Adipocyte (in vitro differentiated cells): Measurements from ENCODE around the gene KLF6.

ENCODE experiments used
- DNase-seq: peaks from one replicate; pipeline ENCODE4 v3.0.0-alpha.2; 2015; ENCODE audit warnings: low read depth
- H3K27me3 ChIP-seq: replicated peaks from 2 replicates; pipeline ENCODE4 v1.7.0; 2013; ENCODE audit warnings: mild to moderate bottlenecking, low read length, moderate library complexity; ENCODE audit not compliant: control insufficient read depth, insufficient read depth
- H3K36me3 ChIP-seq: 2 replicates; pipeline ENCODE4 v1.7.0; 2013; ENCODE audit warnings: low read length, mild to moderate bottlenecking, moderate library complexity; ENCODE audit not compliant: control insufficient read depth, insufficient read depth, severe bottlenecking
- H3K4me1 ChIP-seq: 2 replicates; pipeline ENCODE4 v1.7.0; 2013; ENCODE audit warnings: mild to moderate bottlenecking, low read length, moderate library complexity; ENCODE audit not compliant: control insufficient read depth, insufficient read depth
- H3K4me3 ChIP-seq: 2 replicates; pipeline ENCODE4 v1.7.0; 2013; ENCODE audit warnings: mild to moderate bottlenecking, low read length, moderate library complexity
- H3K9ac ChIP-seq: 2 replicates; pipeline ENCODE4 v1.7.0; 2013; ENCODE audit warnings: mild to moderate bottlenecking, low read length, moderate library complexity
- H3K9me3 ChIP-seq: 2 replicates; pipeline ENCODE4 v1.7.0; 2013; ENCODE audit warnings: mild to moderate bottlenecking, low read length, moderate library complexity; ENCODE audit not compliant: control insufficient read depth

Gene KLF6

GRCh38 chr10:3797750-3798149 lies 12.7 kb upstream of the KLF6 start:
- no peak overlapping the region for H3K4me3 ChIP-seq
- peaks cover 14% of the 10 kb centered on the region for H3K9me3 ChIP-seq
- H3K27me3 ChIP-seq, result no peaks in the 10 kb centered on the region
- no peaks in the 10 kb centered on the region for H3K4me1 ChIP-seq
- no peaks in the 10 kb centered on the region for H3K36me3 ChIP-seq
- no peak overlapping the region for H3K9ac ChIP-seq
- no peak for DNase-seq

- Histone ChIP-seq H3K4me3 (no peak overlapping the region), H3K4me1 (no peaks in the 10 kb centered on the region), H3K9ac (no peak overlapping the region), H3K9me3 (peaks cover 21% of the 10 kb centered on the region), H3K27me3 (no peaks in the 10 kb centered on the region), H3K36me3 (no peaks in the 10 kb centered on the region)
- no peak for DNase-seq
These were observed 8.5 kb upstream of the KLF6 start for GRCh38 chr10:3793553-3793952.

GRCh38 chr10:3792710-3793219 lies 7.8 kb upstream of the KLF6 start:
- no peak overlapping the region for H3K4me3 ChIP-seq
- H3K9me3 ChIP-seq, result peaks cover 21% of the 10 kb centered on the region
- no peak for DNase-seq
- H3K9ac ChIP-seq, result no peak overlapping the region
- no peaks in the 10 kb centered on the region for H3K36me3 ChIP-seq
- no peaks in the 10 kb centered on the region for H3K4me1 ChIP-seq
- H3K27me3 ChIP-seq, result no peaks in the 10 kb centered on the region

GRCh38 chr10:3791974-3792633 lies 7.1 kb upstream of the KLF6 start:
- Histone ChIP-seq H3K9ac (no peak overlapping the region), H3K4me1 (no peaks in the 10 kb centered on the region), H3K27me3 (no peaks in the 10 kb centered on the region), H3K9me3 (peaks cover 21% of the 10 kb centered on the region), H3K4me3 (no peak overlapping the region), H3K36me3 (no peaks in the 10 kb centered on the region)
- DNase-seq, result no peak

GRCh38 chr10:3790858-3791257 lies 5.8 kb upstream of the KLF6 start:
- H3K9me3 ChIP-seq, result peaks cover 13% of the 10 kb centered on the region
- H3K9ac ChIP-seq, result no peak overlapping the region
- no peaks in the 10 kb centered on the region for H3K27me3 ChIP-seq
- no peak for DNase-seq
- H3K4me1 ChIP-seq, result peaks cover 8% of the 10 kb centered on the region
- H3K36me3 ChIP-seq, result no peaks in the 10 kb centered on the region
- no peak overlapping the region for H3K4me3 ChIP-seq

- DNase-seq, result no peak
- no peaks in the 10 kb centered on the region for H3K36me3 ChIP-seq
- peaks cover 13% of the 10 kb centered on the region for H3K9me3 ChIP-seq
- H3K4me1 ChIP-seq, result peaks cover 9% of the 10 kb centered on the region
- H3K4me3 ChIP-seq, result no peak overlapping the region
- no peaks in the 10 kb centered on the region for H3K27me3 ChIP-seq
- no peak overlapping the region for H3K9ac ChIP-seq
These were observed 5.3 kb upstream of the KLF6 start for GRCh38 chr10:3790272-3790671.

GRCh38 chr10:3789621-3790020 lies 4.6 kb upstream of the KLF6 start:
- no peak overlapping the region for H3K4me3 ChIP-seq
- H3K27me3 ChIP-seq, result no peaks in the 10 kb centered on the region
- H3K4me1 ChIP-seq, result peaks cover 9% of the 10 kb centered on the region
- DNase-seq, result no peak
- H3K9ac ChIP-seq, result no peak overlapping the region
- H3K9me3 ChIP-seq, result peaks cover 13% of the 10 kb centered on the region
- H3K36me3 ChIP-seq, result no peaks in the 10 kb centered on the region

GRCh38 chr10:3787816-3788215 lies 2.8 kb upstream of the KLF6 start:
- no peaks in the 10 kb centered on the region for H3K36me3 ChIP-seq
- H3K27me3 ChIP-seq, result no peaks in the 10 kb centered on the region

GRCh38 chr10:3787016-3787400 lies 2.0 kb upstream of the KLF6 start:
- Histone ChIP-seq H3K4me3 (no peak overlapping the region), H3K27me3 (no peaks in the 10 kb centered on the region), H3K36me3 (no peaks in the 10 kb centered on the region), H3K9ac (no peak overlapping the region), H3K4me1 (peaks cover 9% of the 10 kb centered on the region), H3K9me3 (peaks cover 3% of the 10 kb centered on the region)
- DNase-seq, result no peak

More at GRCh38 chr10:3787816-3788215, 2.8 kb upstream of the KLF6 start:
- H3K9ac ChIP-seq, result no peak overlapping the region
- H3K9me3 ChIP-seq, result peaks cover 7% of the 10 kb centered on the region
- no peak for DNase-seq
- H3K4me1 ChIP-seq, result peaks cover 9% of the 10 kb centered on the region
- no peak overlapping the region for H3K4me3 ChIP-seq

- no peak for DNase-seq
- Histone ChIP-seq H3K4me1 (peaks cover 12% of the 10 kb centered on the region), H3K9me3 (no peaks in the 10 kb centered on the region), H3K9ac (peak overlapping the region; percentile 99), H3K36me3 (peaks cover 5% of the 10 kb centered on the region), H3K27me3 (no peaks in the 10 kb centered on the region), H3K4me3 (peak overlapping the region; percentile 88)
These were observed 1.4 kb upstream of the KLF6 start for GRCh38 chr10:3786295-3787015.

GRCh38 chr10:3785851-3786271 lies 852 bp upstream of the KLF6 start:
- DNase-seq, result peak; percentile 69
- Histone ChIP-seq H3K4me3 (peak overlapping the region; percentile 88), H3K36me3 (peaks cover 11% of the 10 kb centered on the region), H3K9ac (peak overlapping the region; percentile 99), H3K4me1 (peaks cover 17% of the 10 kb centered on the region), H3K9me3 (no peaks in the 10 kb centered on the region), H3K27me3 (no peaks in the 10 kb centered on the region)
